Measurements from ENCODE around the gene AKAIN1.

DNA sequence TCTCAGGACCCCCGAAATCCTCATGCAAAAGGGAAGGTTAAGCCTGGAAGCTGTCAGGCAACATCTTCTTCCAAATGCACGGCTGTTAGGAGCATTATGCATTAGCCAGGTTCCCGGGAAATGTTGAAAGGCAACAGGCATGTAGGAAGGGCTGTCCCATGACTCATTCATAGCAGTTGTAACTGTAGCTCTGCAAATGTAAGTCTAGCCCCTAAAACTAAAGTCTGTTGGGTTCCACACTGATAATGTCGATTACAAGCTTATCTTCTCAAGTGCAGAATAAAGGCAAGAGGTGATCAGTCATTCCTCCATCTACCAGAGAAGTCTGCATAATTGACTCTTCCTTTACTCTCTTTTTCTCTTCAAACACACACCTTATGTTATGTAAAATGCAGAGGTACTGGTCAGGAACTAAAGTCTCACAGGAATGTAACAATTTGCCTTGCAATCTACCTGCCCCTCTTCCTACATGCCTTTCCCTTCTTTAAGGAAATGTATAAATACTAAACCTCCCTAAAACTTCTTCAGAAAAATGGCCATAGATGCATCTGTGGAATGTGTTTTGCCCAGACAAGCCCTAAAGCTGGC, 99.8 kb downstream of the AKAIN1 start:
- TF ChIP-seq POLR2A (IDR thresholded peaks at IDR 0.05) = no peak
- TF ChIP-seq, protein P1, sequence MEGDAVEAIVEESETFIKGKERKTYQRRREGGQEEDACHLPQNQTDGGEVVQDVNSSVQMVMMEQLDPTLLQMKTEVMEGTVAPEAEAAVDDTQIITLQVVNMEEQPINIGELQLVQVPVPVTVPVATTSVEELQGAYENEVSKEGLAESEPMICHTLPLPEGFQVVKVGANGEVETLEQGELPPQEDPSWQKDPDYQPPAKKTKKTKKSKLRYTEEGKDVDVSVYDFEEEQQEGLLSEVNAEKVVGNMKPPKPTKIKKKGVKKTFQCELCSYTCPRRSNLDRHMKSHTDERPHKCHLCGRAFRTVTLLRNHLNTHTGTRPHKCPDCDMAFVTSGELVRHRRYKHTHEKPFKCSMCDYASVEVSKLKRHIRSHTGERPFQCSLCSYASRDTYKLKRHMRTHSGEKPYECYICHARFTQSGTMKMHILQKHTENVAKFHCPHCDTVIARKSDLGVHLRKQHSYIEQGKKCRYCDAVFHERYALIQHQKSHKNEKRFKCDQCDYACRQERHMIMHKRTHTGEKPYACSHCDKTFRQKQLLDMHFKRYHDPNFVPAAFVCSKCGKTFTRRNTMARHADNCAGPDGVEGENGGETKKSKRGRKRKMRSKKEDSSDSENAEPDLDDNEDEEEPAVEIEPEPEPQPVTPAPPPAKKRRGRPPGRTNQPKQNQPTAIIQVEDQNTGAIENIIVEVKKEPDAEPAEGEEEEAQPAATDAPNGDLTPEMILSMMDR (IDR thresholded peaks at IDR 0.05) = no peak

Measured in testis (tissue), 2 donors.